Raji (cell line): ENCODE measurements around the gene ACTRT1.

Source experiments
- POLR2A ChIP-seq: IDR thresholded peaks from 2 replicates; pipeline ENCODE4 v1.6.1; 2011; ENCODE audit warnings: low read depth, low read length, control low read depth; ENCODE audit not compliant: insufficient read depth

Gene ACTRT1

GRCh38 chrX:128052303-128052702 lies at the start of gene ACTRT1:
TSS of gene ACTRT1 (minus strand) at chrX:128052403. CDS start at chrX:128052206, 197 bp downstream.
- TF ChIP-seq POLR2A: no peak

GRCh38 chrX:128078545-128078944 lies 26.3 kb upstream of the ACTRT1 start:
- no peak for TF ChIP-seq POLR2A

- no peak for TF ChIP-seq POLR2A
Observed at GRCh38 chrX:128057421-128057820, 5.2 kb upstream of the ACTRT1 start.

GRCh38 chrX:128051526-128051925 lies 677 bp downstream of the ACTRT1 start:
- no peak for TF ChIP-seq POLR2A

GRCh38 chrX:128035318-128035717 lies 16.9 kb downstream of the ACTRT1 start:
- TF ChIP-seq POLR2A: no peak

- no peak for TF ChIP-seq POLR2A
Observed at GRCh38 chrX:128021566-128021965, 30.6 kb downstream of the ACTRT1 start.

GRCh38 chrX:128020701-128021100 lies 31.5 kb downstream of the ACTRT1 start:
- TF ChIP-seq POLR2A: no peak

- TF ChIP-seq POLR2A: no peak
Observed at GRCh38 chrX:128019218-128019617, 33.0 kb downstream of the ACTRT1 start.

- TF ChIP-seq POLR2A: no peak
Observed at GRCh38 chrX:128012015-128012414, 40.2 kb downstream of the ACTRT1 start.

- TF ChIP-seq POLR2A: no peak
Observed at GRCh38 chrX:128007882-128008281, 44.3 kb downstream of the ACTRT1 start.
